ENCODE results near the gene RIOX2.

GRCh38 chr3:98013411-98014267 lies 41.4 kb upstream of the RIOX2 start:
- TF ChIP-seq, protein P1, sequence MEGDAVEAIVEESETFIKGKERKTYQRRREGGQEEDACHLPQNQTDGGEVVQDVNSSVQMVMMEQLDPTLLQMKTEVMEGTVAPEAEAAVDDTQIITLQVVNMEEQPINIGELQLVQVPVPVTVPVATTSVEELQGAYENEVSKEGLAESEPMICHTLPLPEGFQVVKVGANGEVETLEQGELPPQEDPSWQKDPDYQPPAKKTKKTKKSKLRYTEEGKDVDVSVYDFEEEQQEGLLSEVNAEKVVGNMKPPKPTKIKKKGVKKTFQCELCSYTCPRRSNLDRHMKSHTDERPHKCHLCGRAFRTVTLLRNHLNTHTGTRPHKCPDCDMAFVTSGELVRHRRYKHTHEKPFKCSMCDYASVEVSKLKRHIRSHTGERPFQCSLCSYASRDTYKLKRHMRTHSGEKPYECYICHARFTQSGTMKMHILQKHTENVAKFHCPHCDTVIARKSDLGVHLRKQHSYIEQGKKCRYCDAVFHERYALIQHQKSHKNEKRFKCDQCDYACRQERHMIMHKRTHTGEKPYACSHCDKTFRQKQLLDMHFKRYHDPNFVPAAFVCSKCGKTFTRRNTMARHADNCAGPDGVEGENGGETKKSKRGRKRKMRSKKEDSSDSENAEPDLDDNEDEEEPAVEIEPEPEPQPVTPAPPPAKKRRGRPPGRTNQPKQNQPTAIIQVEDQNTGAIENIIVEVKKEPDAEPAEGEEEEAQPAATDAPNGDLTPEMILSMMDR (optimal IDR thresholded peaks at IDR 0.05 in 1 of 3, IDR thresholded peaks at IDR 0.05 in 1 of 3, conservative IDR thresholded peaks at IDR 0.05 in 1 of 3; ENCODE audit: extremely low read depth in 1 of 3, insufficient read depth in 2 of 3, low read length in 3 of 3): peak; percentile 4 to 34 (median 24)
- no peak for TF ChIP-seq EZH2 (IDR thresholded peaks at IDR 0.05; ENCODE audit: low read length)
